Measurements from ENCODE around the gene DLG2. TPM values are rescaled to one million over a fixed set of nuclear protein-coding genes. Genes with fewer than 3 reads are reported as not detected.

The DLG2 gene
- total and polyA plus RNA-seq, 9 of the 15 experiments (the other 6 are each of a cell fraction or from before 2014, with no cell fraction given): 0.52 to 1.6 (median 0.95) TPM

GRCh38 chr11:85647604-85648299, 20.6 kb upstream of the DLG2 start, which contains the start of gene TMEM126A (continued):
- TF ChIP-seq DACH1 (IDR thresholded peaks at IDR 0.05; ENCODE audit: partially characterized antibody) (no peak), ZNF263 (CRISPR knock-in tag; IDR thresholded peaks at IDR 0.05; ENCODE audit: borderline replicate concordance) (no peak), ESRRB (CRISPR knock-in tag; IDR thresholded peaks at IDR 0.05; ENCODE audit: borderline replicate concordance) (no peak), ZNF77 (CRISPR knock-in tag; IDR thresholded peaks at IDR 0.05) (no peak), PHF21A (IDR thresholded peaks at IDR 0.05; ENCODE audit: borderline replicate concordance, low read depth) (no peak), KLF1 (tag; IDR thresholded peaks at IDR 0.05) (no peak; the same call in 1 of the 2 replicates), ZSCAN29 (IDR thresholded peaks at IDR 0.05) (no peak), CREB1 (IDR thresholded peaks at IDR 0.05) (peak; percentile 83), CREB1 (CRISPR knock-in tag; IDR thresholded peaks at IDR 0.05) (peak; percentile 89), RFX5 (IDR thresholded peaks at IDR 0.05; ENCODE audit: low read depth, low read length) (no peak), KDM2B (CRISPR knock-in tag; IDR thresholded peaks at IDR 0.05) (no peak), NFATC3 (IDR thresholded peaks at IDR 0.05) (no peak), FOSL1 (tag; conservative IDR thresholded peaks at IDR 0.05) (no peak), DNMT1 (IDR thresholded peaks at IDR 0.05) (no peak), ZBTB26 (CRISPR knock-in tag; IDR thresholded peaks at IDR 0.05) (no peak), RFX7 (CRISPR knock-in tag; IDR thresholded peaks at IDR 0.05) (no peak), SAFB (IDR thresholded peaks at IDR 0.05; ENCODE audit: borderline replicate concordance, low read depth, low read length) (no peak), MAFG (tag; conservative IDR thresholded peaks at IDR 0.05) (no peak), ZC3H8 (IDR thresholded peaks at IDR 0.05) (no peak), TAL1 (IDR thresholded peaks at IDR 0.05) (no peak), ZBTB34 (CRISPR knock-in tag; IDR thresholded peaks at IDR 0.05) (no peak)
- TF ChIP-seq, protein P1, sequence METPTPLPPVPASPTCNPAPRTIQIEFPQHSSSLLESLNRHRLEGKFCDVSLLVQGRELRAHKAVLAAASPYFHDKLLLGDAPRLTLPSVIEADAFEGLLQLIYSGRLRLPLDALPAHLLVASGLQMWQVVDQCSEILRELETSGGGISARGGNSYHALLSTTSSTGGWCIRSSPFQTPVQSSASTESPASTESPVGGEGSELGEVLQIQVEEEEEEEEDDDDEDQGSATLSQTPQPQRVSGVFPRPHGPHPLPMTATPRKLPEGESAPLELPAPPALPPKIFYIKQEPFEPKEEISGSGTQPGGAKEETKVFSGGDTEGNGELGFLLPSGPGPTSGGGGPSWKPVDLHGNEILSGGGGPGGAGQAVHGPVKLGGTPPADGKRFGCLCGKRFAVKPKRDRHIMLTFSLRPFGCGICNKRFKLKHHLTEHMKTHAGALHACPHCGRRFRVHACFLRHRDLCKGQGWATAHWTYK (CRISPR knock-in tag; IDR thresholded peaks at IDR 0.05): 0 out of 2 replicates have a peak, but pooled peaks have one; percentile 24
- TF ChIP-seq, protein P2, sequence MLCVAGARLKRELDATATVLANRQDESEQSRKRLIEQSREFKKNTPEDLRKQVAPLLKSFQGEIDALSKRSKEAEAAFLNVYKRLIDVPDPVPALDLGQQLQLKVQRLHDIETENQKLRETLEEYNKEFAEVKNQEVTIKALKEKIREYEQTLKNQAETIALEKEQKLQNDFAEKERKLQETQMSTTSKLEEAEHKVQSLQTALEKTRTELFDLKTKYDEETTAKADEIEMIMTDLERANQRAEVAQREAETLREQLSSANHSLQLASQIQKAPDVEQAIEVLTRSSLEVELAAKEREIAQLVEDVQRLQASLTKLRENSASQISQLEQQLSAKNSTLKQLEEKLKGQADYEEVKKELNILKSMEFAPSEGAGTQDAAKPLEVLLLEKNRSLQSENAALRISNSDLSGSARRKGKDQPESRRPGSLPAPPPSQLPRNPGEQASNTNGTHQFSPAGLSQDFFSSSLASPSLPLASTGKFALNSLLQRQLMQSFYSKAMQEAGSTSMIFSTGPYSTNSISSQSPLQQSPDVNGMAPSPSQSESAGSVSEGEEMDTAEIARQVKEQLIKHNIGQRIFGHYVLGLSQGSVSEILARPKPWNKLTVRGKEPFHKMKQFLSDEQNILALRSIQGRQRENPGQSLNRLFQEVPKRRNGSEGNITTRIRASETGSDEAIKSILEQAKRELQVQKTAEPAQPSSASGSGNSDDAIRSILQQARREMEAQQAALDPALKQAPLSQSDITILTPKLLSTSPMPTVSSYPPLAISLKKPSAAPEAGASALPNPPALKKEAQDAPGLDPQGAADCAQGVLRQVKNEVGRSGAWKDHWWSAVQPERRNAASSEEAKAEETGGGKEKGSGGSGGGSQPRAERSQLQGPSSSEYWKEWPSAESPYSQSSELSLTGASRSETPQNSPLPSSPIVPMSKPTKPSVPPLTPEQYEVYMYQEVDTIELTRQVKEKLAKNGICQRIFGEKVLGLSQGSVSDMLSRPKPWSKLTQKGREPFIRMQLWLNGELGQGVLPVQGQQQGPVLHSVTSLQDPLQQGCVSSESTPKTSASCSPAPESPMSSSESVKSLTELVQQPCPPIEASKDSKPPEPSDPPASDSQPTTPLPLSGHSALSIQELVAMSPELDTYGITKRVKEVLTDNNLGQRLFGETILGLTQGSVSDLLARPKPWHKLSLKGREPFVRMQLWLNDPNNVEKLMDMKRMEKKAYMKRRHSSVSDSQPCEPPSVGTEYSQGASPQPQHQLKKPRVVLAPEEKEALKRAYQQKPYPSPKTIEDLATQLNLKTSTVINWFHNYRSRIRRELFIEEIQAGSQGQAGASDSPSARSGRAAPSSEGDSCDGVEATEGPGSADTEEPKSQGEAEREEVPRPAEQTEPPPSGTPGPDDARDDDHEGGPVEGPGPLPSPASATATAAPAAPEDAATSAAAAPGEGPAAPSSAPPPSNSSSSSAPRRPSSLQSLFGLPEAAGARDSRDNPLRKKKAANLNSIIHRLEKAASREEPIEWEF (CRISPR knock-in tag; IDR thresholded peaks at IDR 0.05): no peak

Measured in K562 (cell line).